Measurements from ENCODE around the gene P4HA2.

DNA sequence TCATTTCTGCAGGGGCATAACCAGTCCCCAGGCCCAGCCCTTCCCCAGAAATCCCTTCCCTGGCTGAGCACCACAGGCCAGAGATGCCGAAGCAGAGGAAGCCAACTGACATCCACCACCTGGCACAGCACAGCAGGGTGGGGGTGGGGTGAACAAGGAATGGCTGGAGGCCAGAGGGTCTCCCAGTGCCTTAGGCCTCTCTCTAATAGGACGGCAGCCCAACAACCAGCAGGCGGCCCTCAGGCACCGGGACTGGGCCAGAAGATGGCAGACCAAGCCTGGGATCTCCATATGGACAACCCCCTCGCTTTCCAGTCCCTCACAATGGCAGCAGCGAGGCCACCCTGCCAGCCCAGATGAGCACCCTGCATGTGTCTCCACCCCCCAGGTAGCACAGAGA is 43.1 kb upstream of the P4HA2 start:
- TF ChIP-seq, protein P1, sequence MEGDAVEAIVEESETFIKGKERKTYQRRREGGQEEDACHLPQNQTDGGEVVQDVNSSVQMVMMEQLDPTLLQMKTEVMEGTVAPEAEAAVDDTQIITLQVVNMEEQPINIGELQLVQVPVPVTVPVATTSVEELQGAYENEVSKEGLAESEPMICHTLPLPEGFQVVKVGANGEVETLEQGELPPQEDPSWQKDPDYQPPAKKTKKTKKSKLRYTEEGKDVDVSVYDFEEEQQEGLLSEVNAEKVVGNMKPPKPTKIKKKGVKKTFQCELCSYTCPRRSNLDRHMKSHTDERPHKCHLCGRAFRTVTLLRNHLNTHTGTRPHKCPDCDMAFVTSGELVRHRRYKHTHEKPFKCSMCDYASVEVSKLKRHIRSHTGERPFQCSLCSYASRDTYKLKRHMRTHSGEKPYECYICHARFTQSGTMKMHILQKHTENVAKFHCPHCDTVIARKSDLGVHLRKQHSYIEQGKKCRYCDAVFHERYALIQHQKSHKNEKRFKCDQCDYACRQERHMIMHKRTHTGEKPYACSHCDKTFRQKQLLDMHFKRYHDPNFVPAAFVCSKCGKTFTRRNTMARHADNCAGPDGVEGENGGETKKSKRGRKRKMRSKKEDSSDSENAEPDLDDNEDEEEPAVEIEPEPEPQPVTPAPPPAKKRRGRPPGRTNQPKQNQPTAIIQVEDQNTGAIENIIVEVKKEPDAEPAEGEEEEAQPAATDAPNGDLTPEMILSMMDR (IDR thresholded peaks at IDR 0.05), result no peak
- TF ChIP-seq, protein P2, sequence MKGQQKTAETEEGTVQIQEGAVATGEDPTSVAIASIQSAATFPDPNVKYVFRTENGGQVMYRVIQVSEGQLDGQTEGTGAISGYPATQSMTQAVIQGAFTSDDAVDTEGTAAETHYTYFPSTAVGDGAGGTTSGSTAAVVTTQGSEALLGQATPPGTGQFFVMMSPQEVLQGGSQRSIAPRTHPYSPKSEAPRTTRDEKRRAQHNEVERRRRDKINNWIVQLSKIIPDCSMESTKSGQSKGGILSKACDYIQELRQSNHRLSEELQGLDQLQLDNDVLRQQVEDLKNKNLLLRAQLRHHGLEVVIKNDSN (IDR thresholded peaks at IDR 0.05; ENCODE audit: borderline replicate concordance, low read depth), result no peak
- TF ChIP-seq RAD21 (IDR thresholded peaks at IDR 0.05; ENCODE audit: low read length), result no peak

Data from SK-N-SH (cell line).